ENCODE measurements around the gene EFNA5. TPM values are rescaled to one million over a fixed set of nuclear protein-coding genes. Genes with fewer than 3 reads are reported as not detected.

Gene EFNA5
- total RNA-seq, 4 donors from 2014 or later: 2.8 to 5.7 (median 3.7) TPM

- DNase-seq (ENCODE audit: extremely low spot score): no peak
- no peak overlapping the region for H3K4me3 ChIP-seq
- TF ChIP-seq CTCF (IDR thresholded peaks at IDR 0.05): no peak
- no peak for TF ChIP-seq POLR2AphosphoS5 (IDR thresholded peaks at IDR 0.05)
- no peak for TF ChIP-seq EP300 (IDR thresholded peaks at IDR 0.05)
- TF ChIP-seq POLR2A (IDR thresholded peaks at IDR 0.05; ENCODE audit: low read depth): no peak
- intact Hi-C loops (cut with DNase I): no loop called here
- peaks cover 0 to 4% (median 3%) of the 10 kb centered on the region in 4 donors for H3K9me3 ChIP-seq
- H3K4me1 ChIP-seq: peaks cover 0 to 4% (median 0%) of the 10 kb centered on the region in 4 donors
- 95% methylated on average over 3 of the region's 3 CpGs for WGBS
- H3K27ac ChIP-seq (replicated peaks in 1 of 4): no peak overlapping the region
- no peaks in the 10 kb centered on the region for H3K36me3 ChIP-seq
- peaks cover 0 to 5% (median 0%) of the 10 kb centered on the region in 4 donors for H3K27me3 ChIP-seq
These were observed 226.4 kb downstream of the EFNA5 start for GRCh38 chr5:107444300-107444699.

GRCh38 chr5:107443897-107444296 lies 226.8 kb downstream of the EFNA5 start:
- peaks cover 0 to 5% (median 0%) of the 10 kb centered on the region in 4 donors for H3K27me3 ChIP-seq
- H3K4me1 ChIP-seq: peaks cover 0 to 4% (median 0%) of the 10 kb centered on the region in 4 donors
- no peak for DNase-seq (ENCODE audit: extremely low spot score)
- TF ChIP-seq CTCF (IDR thresholded peaks at IDR 0.05) (no peak), EP300 (IDR thresholded peaks at IDR 0.05) (no peak), POLR2AphosphoS5 (IDR thresholded peaks at IDR 0.05) (no peak), POLR2A (IDR thresholded peaks at IDR 0.05; ENCODE audit: low read depth) (no peak)
- 97% methylated on average over 3 of the region's 3 CpGs for WGBS
- H3K9me3 ChIP-seq: peaks cover 0 to 8% (median 6%) of the 10 kb centered on the region in 4 donors
- intact Hi-C loops (cut with DNase I): no loop called here
- no peak overlapping the region for H3K4me3 ChIP-seq
- H3K36me3 ChIP-seq: no peaks in the 10 kb centered on the region
- no peak overlapping the region for H3K27ac ChIP-seq (replicated peaks in 1 of 4)

- no peaks in the 10 kb centered on the region for H3K36me3 ChIP-seq
- no peak overlapping the region for H3K27ac ChIP-seq (replicated peaks in 1 of 4)
- intact Hi-C loops (cut with DNase I): no loop called here
- peaks cover 0 to 4% (median 0%) of the 10 kb centered on the region in 4 donors for H3K4me1 ChIP-seq
- 84% methylated on average over 2 of the region's 2 CpGs for WGBS
- TF ChIP-seq CTCF (IDR thresholded peaks at IDR 0.05): no peak
- TF ChIP-seq EP300 (IDR thresholded peaks at IDR 0.05): no peak
- TF ChIP-seq POLR2A (IDR thresholded peaks at IDR 0.05; ENCODE audit: low read depth): no peak
- TF ChIP-seq POLR2AphosphoS5 (IDR thresholded peaks at IDR 0.05): no peak
- H3K9me3 ChIP-seq: peaks cover 0 to 12% (median 6%) of the 10 kb centered on the region in 4 donors
- DNase-seq (ENCODE audit: extremely low spot score): no peak
- peaks cover 0 to 5% (median 0%) of the 10 kb centered on the region in 4 donors for H3K27me3 ChIP-seq
- no peak overlapping the region for H3K4me3 ChIP-seq
These were observed 228.3 kb downstream of the EFNA5 start for GRCh38 chr5:107442452-107442851.

- WGBS: 64% methylated on average over 2 of the region's 2 CpGs
- intact Hi-C loops (cut with DNase I): no loop called here
- Histone ChIP-seq H3K27ac (replicated peaks in 1 of 4) (no peak overlapping the region), H3K4me1 (peaks cover 0 to 9% (median 0%) of the 10 kb centered on the region in 4 donors), H3K27me3 (peaks cover 0 to 5% (median 0%) of the 10 kb centered on the region in 4 donors), H3K4me3 (no peak overlapping the region), H3K9me3 (peaks cover 0 to 12% (median 6%) of the 10 kb centered on the region in 4 donors), H3K36me3 (no peaks in the 10 kb centered on the region)
- DNase-seq (ENCODE audit: extremely low spot score): no peak
- TF ChIP-seq CTCF (IDR thresholded peaks at IDR 0.05) (no peak), POLR2A (IDR thresholded peaks at IDR 0.05; ENCODE audit: low read depth) (no peak), POLR2AphosphoS5 (IDR thresholded peaks at IDR 0.05) (no peak), EP300 (IDR thresholded peaks at IDR 0.05) (no peak)
These were observed 230.9 kb downstream of the EFNA5 start for GRCh38 chr5:107439832-107440231.
